Renal cortex interstitium (tissue), 11 donors: ENCODE data around the gene LAMTOR2. TPM values are rescaled to one million over a fixed set of nuclear protein-coding genes. Genes with fewer than 3 reads are reported as not detected.
"Not testable (repeated sequence)": the region's sequence is repeated elsewhere in the genome, so short reads cannot be mapped to it uniquely, and the experiment has no call there.

ENCODE experiments used
- DNase-seq, 11 donors: peaks; one replicate each; pipeline ENCODE4 v3.0.0-alpha.2; 2013; ENCODE audit warnings: low read depth in 9 of 11, low spot score in 4 of 11; ENCODE audit errors: extremely low read depth in 1 of 11
- polyA plus RNA-seq, 3 donors: library from polyadenylated mRNA; unstranded; fragments of 120-200 nt; gene quantifications; one replicate each; pipeline ENCODE4 v1.2.1, GENCODE V29; 2013; ENCODE audit not compliant: insufficient read length in 3 of 3

LAMTOR2 gene
- polyA plus RNA-seq, 3 donors: 51.4 to 65.5 (median 58.1) TPM

GRCh38 chr1:156069490-156070455, 15.2 kb downstream of the LAMTOR2 start:
- DNase-seq: no peak

- no peak for DNase-seq
These were observed 16.0 kb downstream of the LAMTOR2 start for GRCh38 chr1:156070548-156070947.

DNA sequence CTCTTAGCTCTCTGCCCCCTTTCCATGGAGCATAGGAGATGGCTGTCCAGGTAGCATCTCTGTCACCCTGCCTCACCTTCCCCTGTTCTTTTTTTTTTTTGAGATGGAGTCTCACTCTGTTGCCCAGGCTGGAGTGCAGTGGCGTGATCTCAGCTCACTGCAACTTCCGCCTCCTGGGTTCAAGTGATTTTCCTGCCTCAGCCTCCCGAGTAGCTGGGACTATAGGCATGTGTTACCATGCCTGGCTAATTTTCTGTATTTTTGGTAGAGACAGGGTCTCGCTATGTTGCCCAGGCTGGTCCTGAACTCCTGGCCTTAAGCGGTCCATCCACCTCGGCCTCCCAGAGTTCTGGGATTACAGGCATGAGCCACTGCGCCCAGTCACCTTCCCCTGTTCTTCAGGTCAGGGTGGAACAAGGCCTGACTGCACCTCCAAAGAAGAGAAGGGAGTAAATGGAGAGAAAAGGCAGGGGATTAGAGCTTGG, 16.8 kb downstream of the LAMTOR2 start:
- DNase-seq: not testable (repeated sequence)

DNA sequence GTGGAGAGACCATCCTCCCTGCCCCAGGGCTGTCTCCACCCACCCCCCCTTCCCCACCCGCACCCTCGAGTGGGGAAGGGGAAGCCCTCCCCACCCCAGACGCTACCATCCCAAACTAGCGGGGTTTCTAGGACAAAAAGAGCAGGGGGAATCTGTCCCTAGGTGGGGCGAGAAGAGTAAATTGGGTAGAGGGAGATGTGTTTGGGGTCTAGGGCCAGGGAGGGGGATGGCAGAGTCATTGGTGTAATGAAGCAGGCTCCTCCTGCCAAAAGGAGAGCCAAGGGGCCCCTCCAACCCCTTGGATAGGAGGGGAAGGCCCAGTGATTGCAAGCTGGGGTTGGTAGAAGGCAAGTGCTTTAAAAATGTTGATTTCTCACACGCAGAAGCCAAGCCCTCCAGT, 17.7 kb downstream of the LAMTOR2 start:
- no peak for DNase-seq

DNA sequence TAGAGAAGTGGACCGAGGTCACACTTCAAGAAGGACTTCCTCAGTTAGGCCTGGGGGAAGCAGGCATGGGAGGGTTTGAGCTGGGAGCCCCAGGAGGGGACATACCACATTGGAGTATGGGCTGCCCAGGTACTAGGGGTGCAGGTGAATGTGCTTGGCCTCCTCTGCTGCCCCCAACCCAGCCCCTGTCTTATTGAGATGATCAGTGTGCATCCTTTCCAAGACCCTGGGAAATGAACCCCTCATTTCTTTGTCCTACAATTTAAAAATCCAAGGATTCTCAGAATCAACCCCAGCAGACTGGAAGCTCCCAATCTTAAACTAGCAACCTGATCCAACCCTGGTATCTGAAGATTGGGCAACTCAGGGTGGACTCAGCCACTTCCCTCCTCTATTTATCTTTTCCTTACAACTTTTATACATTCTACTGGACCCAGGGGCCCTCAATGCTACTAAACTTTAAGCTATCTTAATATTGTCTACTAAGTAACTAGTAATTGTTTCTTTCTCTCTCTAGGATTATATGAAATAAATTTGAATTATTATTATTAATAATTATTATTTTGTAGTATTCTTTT, 18.6 kb downstream of the LAMTOR2 start:
- DNase-seq: no peak

DNA sequence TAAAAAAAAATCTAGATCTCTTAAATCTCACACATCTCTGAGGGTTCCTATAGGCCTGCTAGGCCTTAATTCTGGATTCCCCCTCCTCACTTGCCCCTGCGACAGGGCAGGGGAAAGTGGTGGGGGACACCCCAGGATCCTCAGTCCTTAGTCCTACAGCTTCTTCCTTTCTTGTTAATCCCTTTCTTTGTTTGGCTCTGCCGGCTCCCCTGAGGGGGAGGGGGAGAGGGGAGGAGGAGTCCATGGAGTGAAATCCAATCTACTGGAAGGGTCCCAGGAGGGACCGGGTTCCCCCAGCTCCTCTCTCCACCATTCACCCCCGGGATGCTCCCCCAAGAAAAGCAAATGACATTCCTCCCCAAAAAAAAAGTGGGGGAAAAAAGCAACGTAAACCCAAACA, 19.2 kb downstream of the LAMTOR2 start:
- DNase-seq: no peak

- DNase-seq: no peak
These were observed 20.1 kb downstream of the LAMTOR2 start for GRCh38 chr1:156074661-156075060.

GRCh38 chr1:156075162-156075561, 20.6 kb downstream of the LAMTOR2 start:
- no peak for DNase-seq

GRCh38 chr1:156075775-156076204, 21.2 kb downstream of the LAMTOR2 start:
- no peak for DNase-seq

GRCh38 chr1:156076609-156077429, 22.2 kb downstream of the LAMTOR2 start:
- no peak for DNase-seq

GRCh38 chr1:156077430-156077760, 22.8 kb downstream of the LAMTOR2 start:
- no peak for DNase-seq

DNA sequence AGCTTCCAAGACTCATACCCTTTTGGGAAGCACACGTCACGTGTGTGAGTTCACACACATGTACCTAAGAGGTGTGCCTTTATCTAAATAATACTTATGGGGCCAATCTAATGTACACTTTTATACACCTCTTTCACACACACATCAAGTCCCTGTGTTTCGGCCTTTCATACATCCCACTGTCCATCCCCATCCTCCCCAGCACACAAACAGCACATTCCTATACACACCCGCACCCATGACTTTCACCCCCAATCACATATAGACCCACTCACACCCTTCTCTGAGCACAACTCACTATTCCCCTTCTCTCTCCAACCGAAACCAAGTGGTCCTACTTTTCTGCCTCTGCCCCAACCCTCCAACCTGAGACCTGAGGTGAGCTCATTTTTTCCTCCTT, 24.1 kb downstream of the LAMTOR2 start:
- DNase-seq: no peak

GRCh38 chr1:156079762-156080161, 25.2 kb downstream of the LAMTOR2 start:
- DNase-seq: no peak

DNA sequence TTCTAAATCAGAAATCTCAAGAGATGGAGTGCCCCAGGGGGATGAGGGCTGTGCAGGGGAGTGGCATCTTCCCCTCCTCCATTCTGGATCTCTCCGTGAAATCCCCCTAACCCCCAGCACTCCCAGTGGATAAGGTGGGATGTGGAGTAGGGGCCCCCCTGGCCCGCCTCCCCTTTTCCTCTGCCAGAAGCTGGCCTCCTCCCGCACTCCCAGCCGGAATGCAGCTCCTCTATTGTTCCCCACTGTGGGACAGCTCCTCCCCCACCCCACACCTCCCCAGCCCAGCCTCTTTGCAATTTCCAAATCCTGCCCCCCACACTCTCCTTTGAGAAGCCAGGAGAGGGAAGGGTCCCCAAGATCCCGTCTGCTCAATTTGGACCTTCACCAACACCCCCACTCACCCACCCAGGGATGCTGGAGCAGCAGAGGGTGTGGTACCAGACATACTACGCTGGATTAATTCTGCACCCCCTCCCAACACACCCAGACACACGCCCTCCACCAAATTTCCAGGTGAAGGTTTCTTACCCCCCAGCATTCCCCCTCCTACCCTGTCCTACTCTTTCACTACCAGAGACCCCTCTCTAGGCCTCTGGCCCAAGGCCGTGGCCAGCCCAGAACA, 25.8 kb downstream of the LAMTOR2 start:
- no peak for DNase-seq

DNA sequence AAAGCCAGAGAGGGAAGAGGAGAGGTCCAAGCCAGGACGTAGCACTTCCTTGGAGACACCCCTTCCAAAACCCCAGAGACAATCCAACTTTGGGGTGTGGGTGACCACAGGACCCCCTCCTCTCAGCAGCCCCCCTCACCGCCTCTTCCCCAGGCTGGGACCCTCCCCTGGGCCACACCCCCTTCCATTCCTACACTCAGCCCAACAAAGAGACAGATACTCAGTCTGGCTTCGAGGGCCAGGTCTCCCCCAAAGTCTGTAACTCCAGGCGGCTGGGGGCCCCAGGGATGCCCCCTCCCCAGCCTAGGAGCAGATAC, 26.2 kb downstream of the LAMTOR2 start:
- no peak for DNase-seq

DNA sequence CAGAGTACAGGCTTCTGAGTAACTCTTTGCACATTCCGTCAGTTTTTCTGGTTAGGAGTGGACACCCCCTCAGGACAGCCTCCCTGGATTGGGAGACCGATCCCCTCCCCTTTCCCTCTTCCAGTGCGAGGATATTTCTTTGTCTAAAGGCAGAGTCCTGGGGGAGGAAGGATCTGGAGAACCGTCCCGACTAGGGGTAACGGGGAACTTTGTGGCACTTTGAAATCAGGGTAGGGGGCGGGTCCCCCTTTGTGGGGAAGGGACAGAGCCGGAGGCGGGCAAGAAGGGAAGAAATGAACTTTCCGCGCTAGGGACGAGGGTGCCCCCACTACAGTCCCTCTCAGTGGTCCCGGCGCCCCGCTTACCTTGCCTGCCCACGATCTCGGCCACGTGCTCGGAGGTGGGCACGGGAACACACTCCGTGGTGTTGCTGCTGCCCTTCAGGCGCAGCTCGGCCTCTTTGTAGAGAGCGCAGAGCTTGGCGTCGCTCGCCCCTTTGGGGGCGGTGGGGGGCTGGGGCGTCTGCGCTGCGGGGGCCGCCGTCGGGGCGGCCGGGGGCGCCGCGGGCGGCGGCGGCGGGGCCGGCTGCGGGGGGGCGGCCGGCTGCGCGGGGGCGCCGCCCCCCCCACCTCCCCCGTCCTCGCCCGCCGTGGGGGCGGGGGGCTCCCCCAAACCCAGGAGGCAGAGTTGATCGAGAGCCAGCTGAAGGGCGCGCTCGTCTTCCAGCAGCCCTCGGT, 26.8 kb downstream of the LAMTOR2 start:
- DNase-seq: no peak

DNA sequence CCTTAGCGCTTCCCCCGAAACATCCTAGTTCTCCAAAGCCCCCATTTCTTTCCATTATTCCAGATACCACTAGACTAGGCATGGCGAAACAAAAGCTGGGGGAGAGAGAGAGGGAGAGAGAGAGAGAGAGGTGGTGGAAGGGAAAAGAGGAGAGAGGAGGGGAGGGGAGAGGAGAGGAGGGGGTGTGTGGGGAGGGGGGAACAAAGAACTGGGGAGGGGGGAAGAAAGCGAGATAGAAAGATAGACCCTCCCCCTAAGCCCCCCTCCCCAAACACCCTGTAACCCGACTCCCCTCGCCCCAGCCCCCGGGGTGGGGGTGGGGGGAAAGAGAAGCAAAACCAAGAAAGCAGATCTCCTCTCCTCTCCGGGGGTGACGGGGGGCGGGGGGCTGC, 27.3 kb downstream of the LAMTOR2 start:
- peak in 2 of 11 donors; percentile 69 to 70 for DNase-seq

DNA sequence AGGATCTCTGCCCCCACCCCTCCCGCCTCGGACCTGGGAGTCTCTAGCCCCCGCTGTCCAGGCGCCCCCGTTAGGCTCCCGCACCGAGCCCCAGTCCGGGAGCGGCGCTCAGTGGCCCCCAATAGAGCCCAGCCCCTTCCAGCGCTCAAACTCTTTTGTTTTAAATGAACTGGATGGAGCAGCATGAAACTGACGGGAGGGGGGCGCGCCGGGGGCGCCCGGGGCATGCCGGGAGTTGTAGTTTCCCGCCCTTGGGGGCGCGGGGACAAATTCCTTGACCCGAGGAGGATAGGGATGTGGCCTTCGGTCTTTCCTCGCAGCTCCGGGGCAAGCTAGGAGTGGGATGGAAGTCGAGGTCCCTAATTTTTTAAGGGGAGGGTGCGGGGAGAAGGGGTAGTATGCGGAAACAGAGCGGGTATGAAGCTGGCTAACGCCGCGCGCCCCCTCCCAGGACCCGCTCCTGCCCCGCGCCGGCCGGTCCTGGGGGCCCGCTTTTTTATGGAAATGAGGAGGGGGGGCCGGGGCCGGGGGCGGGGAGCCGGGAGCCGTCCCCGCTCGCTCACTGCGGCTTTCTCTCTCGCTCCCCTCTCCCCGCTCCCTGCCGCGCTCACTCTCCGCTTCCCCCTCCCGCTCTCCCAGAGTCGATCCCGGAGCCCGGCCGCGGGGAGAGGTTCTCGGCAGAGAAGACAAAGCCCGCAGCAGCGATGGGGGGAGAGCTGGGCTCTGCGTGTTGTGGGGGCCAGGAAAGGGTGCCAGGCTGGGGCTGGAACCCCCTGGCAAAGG, 27.9 kb downstream of the LAMTOR2 start, which contains the start of gene MEX3A:
TSS of gene MEX3A (minus strand) at position 157 of the 783 bp plus-strand sequence. CDS start 467 bp downstream, outside the sequence.
- DNase-seq: peak in 9 of 11 donors; percentile 82 to 90 (median 86)
